Adrenal gland (tissue), 12 donors: ENCODE measurements around the gene TOX2. TPM values are rescaled to one million over a fixed set of nuclear protein-coding genes. Genes with fewer than 3 reads are reported as not detected.
A peak's percentile ranks its signal among the peaks of the same experiment; 100 is the strongest.

Source experiments
- DNase-seq, 7 donors: peaks; one replicate each; pipeline ENCODE4 v3.0.0-alpha.2; 2019 to 2020
- H3K27ac ChIP-seq, 5 donors: fragments of 200-600 bp; sonication (generic) in 4 of 5; 1 replicate in 3 of 5; 2 replicates in 2 of 5; pipeline versions ENCODE4 v1.5.1 to v1.8.0; 2016 to 2020; ENCODE audit warnings: mild to moderate bottlenecking in 1 of 5
- H3K27me3 ChIP-seq: fragments of 200-600 bp; 2 replicates; pipeline ENCODE4 v1.8.0; 2021
- H3K36me3 ChIP-seq, 2 donors: fragments of 200-600 bp; replicated peaks in 1 of 2; 1 replicate in 1 of 2; 2 replicates in 1 of 2; pipeline versions ENCODE4 v1.5.1 to v1.8.0; 2018 to 2022
- H3K4me1 ChIP-seq, 2 donors: fragments of 200-600 bp; replicated peaks in 1 of 2; 1 replicate in 1 of 2; 2 replicates in 1 of 2; pipeline versions ENCODE4 v1.5.1 to v1.8.0; 2018 to 2021
- H3K4me3 ChIP-seq, 4 donors: fragments of 200-600 bp; sonication (generic) in 3 of 4; one replicate each; pipeline ENCODE4 v1.5.1; 2016 to 2018
- H3K9me3 ChIP-seq, 3 donors: fragments of 200-600 bp; sonication (generic) in 1 of 3; replicated peaks in 1 of 3; 1 replicate in 2 of 3; 2 replicates in 1 of 3; pipeline versions ENCODE4 v1.5.1 to v1.8.0; 2016 to 2021
- POLR2A ChIP-seq, 2 donors: fragments of 450-650 bp; IDR thresholded peaks; one replicate each; pipeline ENCODE4 v1.6.1; 2017; ENCODE audit warnings: antibody characterized with exemption in 2 of 2, mild to moderate bottlenecking in 2 of 2, moderate library complexity in 1 of 2
- WGBS, 4 donors: extraction: QIAGEN DNeasy Blood & Tissue Kit in 2 of 4; methylation state at CpG; one replicate each; pipeline versions ENCODE4 v1.1.5 to v1.1.7; 2013 to 2017; 5-methylcytosine and 5-hydroxymethylcytosine counted together
- intact Hi-C, 2 donors: fragments of 100-400 bp; cut with DNase I; formaldehyde crosslinking; loops; one replicate each; pipeline versions ENCODE4 v1.14.1 to v1.15.0; 2022 to 2023
- polyA plus RNA-seq, 3 donors: library from polyadenylated mRNA; stranded (reverse); fragments of 200-250 nt in 2 of 3; fragments of 350-450 nt in 1 of 3; fragmentation: Illumina TruSeq in 1 of 3; extraction: RNeasy Lipid Tissue Mini Kit (QIAGEN cat#74804) in 1 of 3; gene quantifications; one replicate each; pipeline ENCODE4 v1.2.3, GENCODE V29; 2013 to 2014
- total RNA-seq, 9 donors: library from RNA; depleted of rRNA in 4 of 9; stranded (reverse); fragments of >200 nt in 4 of 9; fragments of 120-200 nt in 1 of 9; fragmentation: NEBNext Ultra II Directional in 1 of 9; extraction: Animal tissue kit (Norgen Biotek cat#: 25700) in 1 of 9; gene quantifications; one replicate each; pipeline versions ENCODE4 v1.1.0 to v1.2.4, GENCODE V29; 2013 to 2023
- TF ChIP-seq, protein P1 (sequence below), 6 experiments: fragments of 450-650 bp in 4 of 6; fragments of 200-600 bp in 2 of 6; sonication (generic) in 1 of 6; IDR thresholded peaks; 1 replicate in 5 of 6; 2 replicates in 1 of 6; pipeline versions ENCODE4 v1.5.1 to v1.8.0; 2016 to 2021; ENCODE audit warnings: antibody characterized with exemption in 6 of 6, mild to moderate bottlenecking in 2 of 6, moderate library complexity in 1 of 6
- donor health status: healthy with polysubstance abuse.
- donor health status: Bipolar disorder and iron deficiency.
- donor health status: DM: yes; HTN: yes; CAD: no.
- donor health status: DM: no; HTN: no; CAD: no.
- donor health status: DM: no; HTN: no; CAD: no.
- donor health status: DM: yes; HTN: yes; CAD: no.

The TOX2 gene
- total and polyA plus RNA-seq, 12 donors, result 0.33 to 7.6 (median 2.8) TPM

DNA sequence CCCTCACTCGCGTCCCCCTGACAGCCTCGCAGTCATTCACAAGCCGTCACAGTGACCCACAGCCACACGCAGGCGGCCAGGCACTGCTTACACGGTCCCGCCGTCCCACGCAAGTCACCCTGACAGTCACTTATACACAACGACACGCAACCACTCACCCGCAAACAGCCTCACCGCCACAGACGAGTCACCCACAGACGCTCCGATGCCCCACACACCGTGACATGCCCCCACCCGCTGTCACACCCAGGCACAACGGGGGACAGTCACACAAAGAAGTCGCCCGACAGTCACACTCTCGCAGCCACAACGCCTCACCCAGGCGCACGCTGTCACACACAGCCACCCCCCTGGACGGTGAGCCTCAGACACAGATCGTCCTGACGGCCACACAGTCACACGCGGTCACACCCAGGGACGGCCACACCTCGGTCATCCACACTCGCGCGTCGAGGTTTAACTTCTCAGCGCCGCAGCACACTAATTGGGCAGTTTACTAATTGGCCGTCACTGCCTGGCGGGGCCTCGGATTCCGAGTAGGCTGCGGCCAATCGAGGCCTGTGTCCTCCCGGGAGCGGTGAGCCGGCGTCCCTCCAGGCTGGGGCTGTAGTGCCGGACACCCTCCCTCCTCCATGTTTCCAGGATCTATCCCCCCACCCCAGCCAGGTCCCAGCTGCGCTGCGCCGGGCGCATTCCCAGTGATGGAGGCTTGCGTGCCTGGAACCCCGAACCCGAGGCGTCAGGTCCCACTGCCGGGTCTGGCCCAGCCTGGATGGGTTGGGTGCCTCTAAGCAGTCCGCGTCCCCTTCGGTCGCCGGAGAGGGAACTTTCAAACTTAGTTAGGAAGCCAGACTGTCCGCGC lies 790 bp downstream of the TOX2 start:
- H3K27ac ChIP-seq, result peak overlapping the region in 1 of 5 donors; percentile 34
- DNase-seq, result peak in 1 of 7 donors; percentile 60
- WGBS, 4 donors, result 0 to 4% (median 2%) methylated on average over 4 to 66 of the region's 66 CpGs
- peaks cover 22% of the 10 kb centered on the region for H3K27me3 ChIP-seq
- peaks cover 0 to 7% of the 10 kb centered on the region in 2 donors for H3K4me1 ChIP-seq
- peak overlapping the region in 2 of 4 donors; percentile 13 to 57 for H3K4me3 ChIP-seq
- H3K36me3 ChIP-seq, result no peaks in the 10 kb centered on the region
- H3K9me3 ChIP-seq, result peaks cover 0 to 8% (median 0%) of the 10 kb centered on the region in 3 donors
- intact Hi-C loops, result no loop called here
- TF ChIP-seq, protein P1, sequence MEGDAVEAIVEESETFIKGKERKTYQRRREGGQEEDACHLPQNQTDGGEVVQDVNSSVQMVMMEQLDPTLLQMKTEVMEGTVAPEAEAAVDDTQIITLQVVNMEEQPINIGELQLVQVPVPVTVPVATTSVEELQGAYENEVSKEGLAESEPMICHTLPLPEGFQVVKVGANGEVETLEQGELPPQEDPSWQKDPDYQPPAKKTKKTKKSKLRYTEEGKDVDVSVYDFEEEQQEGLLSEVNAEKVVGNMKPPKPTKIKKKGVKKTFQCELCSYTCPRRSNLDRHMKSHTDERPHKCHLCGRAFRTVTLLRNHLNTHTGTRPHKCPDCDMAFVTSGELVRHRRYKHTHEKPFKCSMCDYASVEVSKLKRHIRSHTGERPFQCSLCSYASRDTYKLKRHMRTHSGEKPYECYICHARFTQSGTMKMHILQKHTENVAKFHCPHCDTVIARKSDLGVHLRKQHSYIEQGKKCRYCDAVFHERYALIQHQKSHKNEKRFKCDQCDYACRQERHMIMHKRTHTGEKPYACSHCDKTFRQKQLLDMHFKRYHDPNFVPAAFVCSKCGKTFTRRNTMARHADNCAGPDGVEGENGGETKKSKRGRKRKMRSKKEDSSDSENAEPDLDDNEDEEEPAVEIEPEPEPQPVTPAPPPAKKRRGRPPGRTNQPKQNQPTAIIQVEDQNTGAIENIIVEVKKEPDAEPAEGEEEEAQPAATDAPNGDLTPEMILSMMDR (IDR thresholded peaks at IDR 0.05), result no peak
- no peak for TF ChIP-seq POLR2A (IDR thresholded peaks at IDR 0.05)

DNA sequence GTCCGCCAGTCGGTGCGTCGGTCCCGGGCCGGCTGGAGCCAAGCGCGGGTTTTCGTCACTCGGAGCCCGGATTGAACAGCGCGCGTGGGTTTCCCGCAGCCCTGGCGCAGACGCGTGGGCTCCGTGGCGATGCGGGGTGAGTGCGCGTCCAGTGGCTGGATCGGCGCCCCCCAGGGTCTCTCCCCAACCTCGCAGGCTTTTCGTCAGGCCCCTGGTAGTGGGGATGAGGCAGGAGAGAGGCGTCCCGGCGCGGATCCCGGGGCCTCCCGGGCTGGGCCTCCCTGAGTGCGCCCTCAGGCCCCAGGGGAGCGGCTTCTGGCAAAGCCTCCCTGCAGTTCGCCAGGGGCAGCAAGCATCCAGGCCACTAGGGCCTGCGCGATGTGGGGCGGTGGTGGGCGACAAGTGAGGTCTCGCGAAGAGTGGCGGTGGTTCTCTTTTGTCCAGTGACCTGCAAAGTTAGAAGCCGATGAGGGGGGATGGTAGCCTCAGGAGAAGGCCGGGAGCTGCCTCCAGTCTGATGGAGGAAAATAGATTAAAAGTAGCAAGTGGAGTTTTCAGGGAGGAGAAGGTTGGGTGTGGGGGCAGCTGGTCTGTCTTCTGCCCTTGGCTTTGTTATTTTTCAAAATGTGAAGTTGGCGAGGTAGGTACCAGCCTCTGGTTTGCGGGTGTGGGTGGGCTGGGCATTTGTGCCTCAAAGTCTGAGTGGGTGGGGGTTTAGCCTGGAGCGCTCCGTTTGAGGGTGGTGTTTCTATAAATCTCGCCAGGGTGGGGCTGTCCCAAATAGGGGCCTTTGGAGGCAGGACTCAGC lies 1.6 kb downstream of the TOX2 start:
- peak overlapping the region in 1 of 4 donors; percentile 57 for H3K4me3 ChIP-seq

DNA sequence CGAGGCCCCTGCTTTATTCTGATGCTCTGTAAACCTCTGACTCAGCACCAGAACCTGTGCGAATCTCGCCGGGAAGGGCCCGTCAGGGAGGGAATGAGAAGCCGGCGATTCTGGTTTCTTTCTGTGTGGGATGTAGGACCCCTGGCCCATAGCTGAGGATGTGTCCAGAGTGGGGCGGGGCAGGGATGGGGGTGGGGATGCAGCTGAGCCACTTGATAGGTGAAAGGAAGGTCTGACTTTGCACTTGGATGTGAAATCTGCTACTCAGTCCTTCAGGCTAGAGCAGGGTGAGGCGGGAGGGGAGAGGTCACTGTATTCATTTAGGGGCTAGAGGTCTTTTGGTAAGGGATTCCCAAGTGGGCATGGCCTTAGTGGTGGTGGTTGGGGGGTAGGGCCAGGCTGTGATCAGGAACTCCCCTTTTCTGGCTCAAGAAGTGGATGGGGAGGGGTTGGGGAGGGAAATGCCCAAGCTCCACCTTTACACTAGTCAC lies 2.3 kb downstream of the TOX2 start:
- H3K36me3 ChIP-seq, result no peaks in the 10 kb centered on the region
- no peak overlapping the region for H3K27ac ChIP-seq
- H3K4me3 ChIP-seq, result no peak overlapping the region
- peaks cover 22% of the 10 kb centered on the region for H3K27me3 ChIP-seq
- peaks cover 0 to 7% of the 10 kb centered on the region in 2 donors for H3K4me1 ChIP-seq
- intact Hi-C loops, result no loop called here
- TF ChIP-seq POLR2A (IDR thresholded peaks at IDR 0.05), result no peak
- TF ChIP-seq, protein P1 (IDR thresholded peaks at IDR 0.05), result no peak
- DNase-seq, result no peak
- WGBS, 4 donors, result 27 to 60% (median 37%) methylated on average over 7 to 9 of the region's 9 CpGs
- peaks cover 0 to 8% (median 0%) of the 10 kb centered on the region in 3 donors for H3K9me3 ChIP-seq

More for the DNA sequence above, 1.6 kb downstream of the TOX2 start:
- H3K9me3 ChIP-seq, result peaks cover 0 to 8% (median 0%) of the 10 kb centered on the region in 3 donors
- WGBS, 4 donors, result 6 to 30% (median 11%) methylated on average over 19 to 50 of the region's 50 CpGs
- H3K4me1 ChIP-seq, result peaks cover 0 to 7% of the 10 kb centered on the region in 2 donors
- no peak for DNase-seq
- intact Hi-C loops, result no loop called here
- TF ChIP-seq, protein P1 (IDR thresholded peaks at IDR 0.05), result no peak
- TF ChIP-seq POLR2A (IDR thresholded peaks at IDR 0.05), result no peak
- H3K27me3 ChIP-seq, result peaks cover 22% of the 10 kb centered on the region
- H3K27ac ChIP-seq, result no peak overlapping the region
- no peaks in the 10 kb centered on the region for H3K36me3 ChIP-seq

DNA sequence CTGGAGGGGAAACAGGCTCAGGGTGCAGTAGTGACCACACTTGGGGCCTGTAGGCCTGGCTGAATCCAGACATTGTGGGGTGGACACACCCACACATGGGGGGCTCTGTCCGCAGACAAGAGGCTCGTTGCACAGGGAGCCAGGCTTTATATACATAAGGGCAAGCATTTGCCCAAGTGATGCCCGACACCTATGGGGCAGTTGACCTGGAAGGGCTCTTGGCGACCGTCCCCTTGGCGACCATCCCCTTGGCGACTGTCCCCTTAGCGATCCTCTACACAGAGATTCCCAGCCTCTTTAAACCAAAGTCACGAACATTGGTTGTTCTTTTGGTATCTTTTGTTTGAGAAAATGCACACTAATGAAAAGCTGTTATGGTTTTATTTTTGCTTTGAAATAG lies 2.7 kb downstream of the TOX2 start:
- Histone ChIP-seq H3K4me1 (peaks cover 0 to 7% of the 10 kb centered on the region in 2 donors), H3K27ac (no peak overlapping the region), H3K36me3 (no peaks in the 10 kb centered on the region), H3K4me3 (no peak overlapping the region), H3K27me3 (peaks cover 22% of the 10 kb centered on the region), H3K9me3 (peaks cover 0 to 4% (median 0%) of the 10 kb centered on the region in 3 donors)
- DNase-seq, result no peak
- TF ChIP-seq, protein P1 (IDR thresholded peaks at IDR 0.05), result no peak
- TF ChIP-seq POLR2A (IDR thresholded peaks at IDR 0.05), result no peak
- intact Hi-C loops, result no loop called here
- WGBS, 4 donors, result 81 to 94% (median 83%) methylated on average over 9 of the region's 9 CpGs
